NCI-H526 (cell line): ENCODE results near the gene FOXO4.

ENCODE experiments used
- DNase-seq, 2 experiments: peaks; one replicate each; lab custom pipeline; 2025; lab: John Stamatoyannopoulos, UW

Gene FOXO4

GRCh38 chrX:71098951-71099506 is 3.4 kb downstream of the FOXO4 start:
- no peak for DNase-seq

- DNase-seq = no peak
Observed at GRCh38 chrX:71099736-71100135, 4.1 kb downstream of the FOXO4 start.

GRCh38 chrX:71100581-71101505 is 5.2 kb downstream of the FOXO4 start:
- no peak for DNase-seq

- no peak for DNase-seq
Observed at GRCh38 chrX:71102292-71102691, 6.6 kb downstream of the FOXO4 start.

- DNase-seq = no peak
Observed at GRCh38 chrX:71103110-71103983, 7.7 kb downstream of the FOXO4 start.

GRCh38 chrX:71105628-71106027 is 10.0 kb downstream of the FOXO4 start:
- no peak for DNase-seq

- no peak for DNase-seq
Observed at GRCh38 chrX:71106427-71106826, 10.8 kb downstream of the FOXO4 start, which contains the start of gene CXorf65. Gene CXorf65, minus strand, starts transcription at chrX:71106740. Its CDS starts 184 bp downstream, at chrX:71106556.

GRCh38 chrX:71107245-71107644 is 11.6 kb downstream of the FOXO4 start:
- no peak for DNase-seq

- no peak for DNase-seq
Observed at GRCh38 chrX:71107762-71108360, 12.2 kb downstream of the FOXO4 start.

GRCh38 chrX:71109051-71109450 is 13.4 kb downstream of the FOXO4 start:
- no peak for DNase-seq

GRCh38 chrX:71111141-71111843 is 15.6 kb downstream of the FOXO4 start, which contains the start of gene IL2RG:
Gene IL2RG, minus strand, starts transcription at chrX:71111577. Its CDS starts 38 bp downstream, at chrX:71111539.
- DNase-seq = no peak

GRCh38 chrX:71111921-71112431 is 16.3 kb downstream of the FOXO4 start:
- no peak for DNase-seq

- DNase-seq = no peak
Observed at GRCh38 chrX:71117358-71117757, 21.7 kb downstream of the FOXO4 start.

- DNase-seq = peak; percentile 55 to 84
Observed at GRCh38 chrX:71118032-71118984, 22.7 kb downstream of the FOXO4 start, which contains the start of gene MED12. Gene MED12, plus strand, starts transcription at chrX:71118596. Its CDS starts 159 bp downstream, at chrX:71118755.

- no peak for DNase-seq
Observed at GRCh38 chrX:71118985-71119535, 23.4 kb downstream of the FOXO4 start.

- no peak for DNase-seq
Observed at GRCh38 chrX:71128166-71128833, 32.6 kb downstream of the FOXO4 start.

- peak; percentile 5 to 61 for DNase-seq
Observed at GRCh38 chrX:71128915-71129765, 33.5 kb downstream of the FOXO4 start.

- DNase-seq = no peak
Observed at GRCh38 chrX:71131510-71131909, 35.9 kb downstream of the FOXO4 start.
